ENCODE results near the gene ERVH48-1.
"Not testable (repeated sequence)": the region's sequence is repeated elsewhere in the genome, so short reads cannot be mapped to it uniquely, and the experiment has no call there.

GRCh38 chr21:42875811-42876210 is 49.6 kb downstream of the ERVH48-1 start:
- not testable (repeated sequence) for TF ChIP-seq CTCF (IDR thresholded peaks at IDR 0.05; ENCODE audit: low read depth, low read length, missing input control); HNF4G (IDR thresholded peaks at IDR 0.05); JUND (IDR thresholded peaks at IDR 0.05); RAD21 (IDR thresholded peaks at IDR 0.05); EGR1 (IDR thresholded peaks at IDR 0.05; ENCODE audit: low read depth in 2 of 2); ZBTB33 (IDR thresholded peaks at IDR 0.05); NR2F2 (IDR thresholded peaks at IDR 0.05); FOXA1 (IDR thresholded peaks at IDR 0.05); SP1 (IDR thresholded peaks at IDR 0.05)

Data from liver (tissue), 3 donors.